ENCODE results near the gene PBX2.

DNA sequence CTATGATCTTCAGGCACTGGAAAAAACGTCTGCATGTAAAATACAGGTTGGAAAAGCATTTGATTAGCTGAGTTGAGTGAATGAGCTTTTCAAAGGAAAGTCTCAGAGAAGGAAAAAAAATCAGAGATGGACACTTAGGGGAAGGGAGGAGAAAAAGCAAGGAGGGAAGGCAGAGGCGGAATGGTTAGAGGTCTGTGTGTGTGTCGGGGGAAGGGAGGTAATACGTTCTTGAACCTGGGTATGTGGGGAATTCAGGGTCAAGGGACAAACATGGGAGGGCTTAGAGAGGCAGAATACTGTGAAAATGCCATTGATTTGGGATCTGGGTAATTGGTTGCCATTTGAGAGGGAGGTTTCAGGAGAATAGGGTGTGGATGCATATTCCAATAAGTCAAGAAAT, 43.3 kb downstream of the PBX2 start:
- TF ChIP-seq POLR2A (IDR thresholded peaks at IDR 0.05; ENCODE audit: low read depth, low read length), result no peak
- no peak for TF ChIP-seq SMC3 (IDR thresholded peaks at IDR 0.05; ENCODE audit: low read depth, low read length)
- no peak for TF ChIP-seq CTCF (conservative IDR thresholded peaks at IDR 0.05; ENCODE audit: low read depth, low read length)
- TF ChIP-seq, protein P1, sequence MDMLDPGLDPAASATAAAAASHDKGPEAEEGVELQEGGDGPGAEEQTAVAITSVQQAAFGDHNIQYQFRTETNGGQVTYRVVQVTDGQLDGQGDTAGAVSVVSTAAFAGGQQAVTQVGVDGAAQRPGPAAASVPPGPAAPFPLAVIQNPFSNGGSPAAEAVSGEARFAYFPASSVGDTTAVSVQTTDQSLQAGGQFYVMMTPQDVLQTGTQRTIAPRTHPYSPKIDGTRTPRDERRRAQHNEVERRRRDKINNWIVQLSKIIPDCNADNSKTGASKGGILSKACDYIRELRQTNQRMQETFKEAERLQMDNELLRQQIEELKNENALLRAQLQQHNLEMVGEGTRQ (IDR thresholded peaks at IDR 0.05; ENCODE audit: low read depth, low read length), result no peak
- TF ChIP-seq NFE2L2 (IDR thresholded peaks at IDR 0.05; ENCODE audit: low read depth, low read length), result no peak
- no peak for TF ChIP-seq RAD21 (IDR thresholded peaks at IDR 0.05; ENCODE audit: low read length)
- no peak for TF ChIP-seq FOS (IDR thresholded peaks at IDR 0.05; ENCODE audit: low read depth, low read length)
- TF ChIP-seq MXI1 (IDR thresholded peaks at IDR 0.05; ENCODE audit: borderline replicate concordance, low read depth, low read length), result no peak
- no peak for TF ChIP-seq RCOR1 (IDR thresholded peaks at IDR 0.05; ENCODE audit: insufficient replicate concordance, low read length)
- no peak for TF ChIP-seq MAFK (IDR thresholded peaks at IDR 0.05; ENCODE audit: low read depth, low read length)
- no peak for TF ChIP-seq RFX5 (IDR thresholded peaks at IDR 0.05; ENCODE audit: low read depth, low read length)
- TF ChIP-seq, protein P2, sequence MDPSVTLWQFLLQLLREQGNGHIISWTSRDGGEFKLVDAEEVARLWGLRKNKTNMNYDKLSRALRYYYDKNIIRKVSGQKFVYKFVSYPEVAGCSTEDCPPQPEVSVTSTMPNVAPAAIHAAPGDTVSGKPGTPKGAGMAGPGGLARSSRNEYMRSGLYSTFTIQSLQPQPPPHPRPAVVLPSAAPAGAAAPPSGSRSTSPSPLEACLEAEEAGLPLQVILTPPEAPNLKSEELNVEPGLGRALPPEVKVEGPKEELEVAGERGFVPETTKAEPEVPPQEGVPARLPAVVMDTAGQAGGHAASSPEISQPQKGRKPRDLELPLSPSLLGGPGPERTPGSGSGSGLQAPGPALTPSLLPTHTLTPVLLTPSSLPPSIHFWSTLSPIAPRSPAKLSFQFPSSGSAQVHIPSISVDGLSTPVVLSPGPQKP (IDR thresholded peaks at IDR 0.05; ENCODE audit: borderline replicate concordance, low read depth, low read length), result no peak
- TF ChIP-seq CEBPB (IDR thresholded peaks at IDR 0.05; ENCODE audit: low read depth, low read length), result no peak
